GM18502 (cell line): ENCODE data around the gene MGAT5B.

Source experiments
- ATAC-seq: cut with Tn5 transposase; IDR thresholded peaks from one replicate; pipeline ENCODE4 v1.9.1; 2021; ENCODE audit warnings: mild to moderate bottlenecking; ENCODE audit not compliant: unreplicated experiment, poor library complexity

Gene MGAT5B

GRCh38 chr17:76944477-76944876 is 76.3 kb downstream of the MGAT5B start:
- no peak for ATAC-seq

GRCh38 chr17:76946111-76946771 is 78.0 kb downstream of the MGAT5B start:
- no peak for ATAC-seq

- ATAC-seq: no peak
These were observed 78.5 kb downstream of the MGAT5B start for GRCh38 chr17:76946772-76947135.

- ATAC-seq: no peak
These were observed 79.1 kb downstream of the MGAT5B start for GRCh38 chr17:76947309-76947708.

- no peak for ATAC-seq
These were observed 79.6 kb downstream of the MGAT5B start for GRCh38 chr17:76947771-76948170.

- ATAC-seq: no peak
These were observed 80.1 kb downstream of the MGAT5B start for GRCh38 chr17:76948301-76948700.

GRCh38 chr17:76948726-76949342 is 80.6 kb downstream of the MGAT5B start:
- no peak for ATAC-seq

GRCh38 chr17:76949913-76950695 is 81.9 kb downstream of the MGAT5B start:
- ATAC-seq: no peak

- ATAC-seq: no peak
These were observed 83.2 kb downstream of the MGAT5B start for GRCh38 chr17:76951375-76951905.

GRCh38 chr17:76952402-76952801 is 84.2 kb downstream of the MGAT5B start:
- ATAC-seq: no peak

GRCh38 chr17:76953066-76953465 is 84.9 kb downstream of the MGAT5B start:
- no peak for ATAC-seq

- no peak for ATAC-seq
These were observed 85.7 kb downstream of the MGAT5B start for GRCh38 chr17:76953946-76954345.

GRCh38 chr17:76955191-76955590 is 87.0 kb downstream of the MGAT5B start:
- ATAC-seq: no peak

GRCh38 chr17:76956846-76957540 is 88.8 kb downstream of the MGAT5B start:
- ATAC-seq: no peak

- no peak for ATAC-seq
These were observed 89.7 kb downstream of the MGAT5B start for GRCh38 chr17:76957678-76958464.

GRCh38 chr17:76958974-76959373 is 90.8 kb downstream of the MGAT5B start:
- no peak for ATAC-seq

- ATAC-seq: no peak
These were observed 93.7 kb downstream of the MGAT5B start for GRCh38 chr17:76961869-76962268.

- ATAC-seq: no peak
These were observed 94.7 kb downstream of the MGAT5B start for GRCh38 chr17:76962858-76963257.

GRCh38 chr17:76966016-76966415 is 97.8 kb downstream of the MGAT5B start:
- ATAC-seq: no peak
